ENCODE measurements around the gene IL17C. TPM values are rescaled to one million over a fixed set of nuclear protein-coding genes. Genes with fewer than 3 reads are reported as not detected.

Gene IL17C
- total RNA-seq, 4 donors from 2014 or later = not detected

GRCh38 chr16:88652762-88653063, 14.3 kb downstream of the IL17C start:
- Histone ChIP-seq H3K4me3 (no peak overlapping the region), H3K9me3 (no peaks in the 10 kb centered on the region), H3K4me1 (no peaks in the 10 kb centered on the region), H3K27ac (no peak overlapping the region), H3K36me3 (no peaks in the 10 kb centered on the region), H3K27me3 (no peaks in the 10 kb centered on the region)
- intact Hi-C loops (cut with DNase I; ENCODE audit: low total_unique reads) = no loop called here
- DNase-seq = no peak
- no peak for TF ChIP-seq POLR2A (IDR thresholded peaks at IDR 0.05)
- TF ChIP-seq, protein P1, sequence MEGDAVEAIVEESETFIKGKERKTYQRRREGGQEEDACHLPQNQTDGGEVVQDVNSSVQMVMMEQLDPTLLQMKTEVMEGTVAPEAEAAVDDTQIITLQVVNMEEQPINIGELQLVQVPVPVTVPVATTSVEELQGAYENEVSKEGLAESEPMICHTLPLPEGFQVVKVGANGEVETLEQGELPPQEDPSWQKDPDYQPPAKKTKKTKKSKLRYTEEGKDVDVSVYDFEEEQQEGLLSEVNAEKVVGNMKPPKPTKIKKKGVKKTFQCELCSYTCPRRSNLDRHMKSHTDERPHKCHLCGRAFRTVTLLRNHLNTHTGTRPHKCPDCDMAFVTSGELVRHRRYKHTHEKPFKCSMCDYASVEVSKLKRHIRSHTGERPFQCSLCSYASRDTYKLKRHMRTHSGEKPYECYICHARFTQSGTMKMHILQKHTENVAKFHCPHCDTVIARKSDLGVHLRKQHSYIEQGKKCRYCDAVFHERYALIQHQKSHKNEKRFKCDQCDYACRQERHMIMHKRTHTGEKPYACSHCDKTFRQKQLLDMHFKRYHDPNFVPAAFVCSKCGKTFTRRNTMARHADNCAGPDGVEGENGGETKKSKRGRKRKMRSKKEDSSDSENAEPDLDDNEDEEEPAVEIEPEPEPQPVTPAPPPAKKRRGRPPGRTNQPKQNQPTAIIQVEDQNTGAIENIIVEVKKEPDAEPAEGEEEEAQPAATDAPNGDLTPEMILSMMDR (IDR thresholded peaks at IDR 0.05) = no peak

- DNase-seq = no peak
- no peak overlapping the region for H3K27ac ChIP-seq
- H3K36me3 ChIP-seq = no peaks in the 10 kb centered on the region
- no peak overlapping the region for H3K4me3 ChIP-seq
- intact Hi-C loops (cut with DNase I; ENCODE audit: low total_unique reads) = no loop called here
- no peaks in the 10 kb centered on the region for H3K4me1 ChIP-seq
- no peaks in the 10 kb centered on the region for H3K27me3 ChIP-seq
- H3K9me3 ChIP-seq = no peaks in the 10 kb centered on the region
- TF ChIP-seq, protein P1 (IDR thresholded peaks at IDR 0.05) = no peak
- no peak for TF ChIP-seq POLR2A (IDR thresholded peaks at IDR 0.05)
These were observed 14.7 kb downstream of the IL17C start for GRCh38 chr16:88653101-88653500.

- Histone ChIP-seq H3K27me3 (no peaks in the 10 kb centered on the region), H3K4me3 (no peak overlapping the region), H3K27ac (no peak overlapping the region), H3K36me3 (no peaks in the 10 kb centered on the region), H3K9me3 (no peaks in the 10 kb centered on the region), H3K4me1 (no peaks in the 10 kb centered on the region)
- DNase-seq = no peak
- intact Hi-C loops (cut with DNase I; ENCODE audit: low total_unique reads) = no loop called here
- TF ChIP-seq, protein P1 (IDR thresholded peaks at IDR 0.05) = no peak
- no peak for TF ChIP-seq POLR2A (IDR thresholded peaks at IDR 0.05)
These were observed 15.4 kb downstream of the IL17C start for GRCh38 chr16:88653596-88654362.

- Histone ChIP-seq H3K9me3 (no peaks in the 10 kb centered on the region), H3K4me1 (no peaks in the 10 kb centered on the region), H3K27me3 (no peaks in the 10 kb centered on the region), H3K4me3 (no peak overlapping the region), H3K36me3 (no peaks in the 10 kb centered on the region), H3K27ac (no peak overlapping the region)
- intact Hi-C loops (cut with DNase I; ENCODE audit: low total_unique reads) = no loop called here
- no peak for DNase-seq
- TF ChIP-seq, protein P1 (IDR thresholded peaks at IDR 0.05) = no peak
- no peak for TF ChIP-seq POLR2A (IDR thresholded peaks at IDR 0.05)
These were observed 16.1 kb downstream of the IL17C start for GRCh38 chr16:88654363-88655052.

- Histone ChIP-seq H3K4me1 (no peaks in the 10 kb centered on the region), H3K36me3 (no peaks in the 10 kb centered on the region), H3K9me3 (no peaks in the 10 kb centered on the region), H3K4me3 (no peak overlapping the region), H3K27me3 (no peaks in the 10 kb centered on the region), H3K27ac (no peak overlapping the region)
- intact Hi-C loops (cut with DNase I; ENCODE audit: low total_unique reads) = no loop called here
- TF ChIP-seq, protein P1 (IDR thresholded peaks at IDR 0.05) = no peak
- no peak for TF ChIP-seq POLR2A (IDR thresholded peaks at IDR 0.05)
- no peak for DNase-seq
These were observed 16.8 kb downstream of the IL17C start for GRCh38 chr16:88655053-88655732.

Measured in uterus (tissue), 4 donors.